ENCODE results near the gene ZNF892. TPM values are rescaled to one million over a fixed set of nuclear protein-coding genes. Genes with fewer than 3 reads are reported as not detected.

The ZNF892 gene
- total RNA-seq, 1 experiment from 2014 or later = 3.5 TPM

DNA sequence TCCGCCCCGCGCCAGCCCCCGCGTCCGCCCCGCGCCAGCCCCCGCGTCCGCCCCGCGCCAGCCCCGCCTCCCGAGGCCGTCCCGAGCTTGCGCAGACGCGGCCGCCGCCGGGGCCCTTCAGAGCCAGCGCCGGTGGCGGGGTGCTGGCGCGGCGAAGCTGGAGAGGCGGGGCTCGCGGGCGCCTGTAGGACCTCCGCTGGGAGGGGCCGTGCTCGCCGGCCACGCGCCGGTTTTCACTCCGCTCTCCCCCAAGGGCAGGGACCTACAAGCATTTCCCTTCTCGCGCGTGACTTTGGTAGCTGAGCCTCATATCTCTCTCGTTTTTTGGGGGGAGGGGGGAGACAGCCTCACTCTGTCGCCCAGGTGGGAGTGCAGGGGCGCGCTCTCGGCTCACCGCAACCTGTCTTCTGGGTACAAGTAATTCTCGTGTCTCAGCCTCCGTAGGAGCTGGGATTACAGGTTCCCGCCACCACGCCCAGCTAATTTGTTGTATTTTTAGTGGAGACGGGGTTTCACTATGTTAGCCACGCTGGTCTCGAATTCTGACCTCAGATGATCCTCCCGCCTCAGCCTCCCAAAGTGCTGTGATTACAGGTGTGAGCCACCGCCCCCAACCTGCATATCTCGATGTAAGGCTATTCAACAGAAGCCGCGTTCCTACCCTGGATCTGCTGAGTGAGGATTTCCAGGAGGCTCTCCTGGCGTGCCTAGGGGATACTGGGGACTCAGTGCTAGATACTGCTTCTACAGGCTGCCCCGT is 47.5 kb upstream of the ZNF892 start, which contains the start of gene ZNF514:
ZNF514 (minus strand) TSS at position 159 of the 760 bp plus-strand sequence. CDS start 6,595 bp downstream, outside the sequence.
- Histone ChIP-seq H3K27me3 (replicated peaks; ENCODE audit: control insufficient read depth, insufficient read depth, low read length) (no peaks in the 10 kb centered on the region), H3K36me3 (ENCODE audit: control insufficient read depth, insufficient read depth, low read length) (no peaks in the 10 kb centered on the region; the same call in 1 of the 2 replicates), H3K4me3 (ENCODE audit: low read depth, low read length) (peak within 1 kb of the TSS; percentile 76), H3K9me3 (0 out of 2 replicates have a peak, but pooled peaks cover 12% of the 10 kb centered on the region), H3K4me1 (0 out of 2 replicates have a peak, but pooled peaks cover 6% of the 10 kb centered on the region)
- TF ChIP-seq, protein P1, sequence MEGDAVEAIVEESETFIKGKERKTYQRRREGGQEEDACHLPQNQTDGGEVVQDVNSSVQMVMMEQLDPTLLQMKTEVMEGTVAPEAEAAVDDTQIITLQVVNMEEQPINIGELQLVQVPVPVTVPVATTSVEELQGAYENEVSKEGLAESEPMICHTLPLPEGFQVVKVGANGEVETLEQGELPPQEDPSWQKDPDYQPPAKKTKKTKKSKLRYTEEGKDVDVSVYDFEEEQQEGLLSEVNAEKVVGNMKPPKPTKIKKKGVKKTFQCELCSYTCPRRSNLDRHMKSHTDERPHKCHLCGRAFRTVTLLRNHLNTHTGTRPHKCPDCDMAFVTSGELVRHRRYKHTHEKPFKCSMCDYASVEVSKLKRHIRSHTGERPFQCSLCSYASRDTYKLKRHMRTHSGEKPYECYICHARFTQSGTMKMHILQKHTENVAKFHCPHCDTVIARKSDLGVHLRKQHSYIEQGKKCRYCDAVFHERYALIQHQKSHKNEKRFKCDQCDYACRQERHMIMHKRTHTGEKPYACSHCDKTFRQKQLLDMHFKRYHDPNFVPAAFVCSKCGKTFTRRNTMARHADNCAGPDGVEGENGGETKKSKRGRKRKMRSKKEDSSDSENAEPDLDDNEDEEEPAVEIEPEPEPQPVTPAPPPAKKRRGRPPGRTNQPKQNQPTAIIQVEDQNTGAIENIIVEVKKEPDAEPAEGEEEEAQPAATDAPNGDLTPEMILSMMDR (IDR thresholded peaks at IDR 0.05; ENCODE audit: insufficient read depth in 1 of 2, low read depth in 1 of 2, low read length in 1 of 2, severe bottlenecking in 1 of 2, unreplicated experiment in 1 of 2) = no peak
- peaks cover 8% of the 10 kb centered on the region for H3K4me1 Mint-ChIP-seq (ENCODE audit: low read depth, unreplicated experiment)
- peak within 1 kb of the TSS; percentile 85 for H3K4me3 Mint-ChIP-seq (ENCODE audit: unreplicated experiment)
- H3K27ac Mint-ChIP-seq (ENCODE audit: unreplicated experiment) = peak within 1 kb of the TSS; percentile 71
- peaks cover 15% of the 10 kb centered on the region for H3K36me3 Mint-ChIP-seq (ENCODE audit: insufficient read depth, unreplicated experiment)
- intact Hi-C loops (cut with micrococcal nuclease; ENCODE audit: unreplicated experiment) = loop anchor here (1.0 kb wide), 1 partner anchor 38 kb away; no protein-coding TSS in a partner anchor
- no peaks in the 10 kb centered on the region for H3K27me3 Mint-ChIP-seq (ENCODE audit: insufficient read depth, unreplicated experiment)
- no TSS peak for BruUV-seq (replicated peaks)
- peak; percentile 72 to 85 for DNase-seq
- CTCF ChIA-PET = interaction anchor here (1.0 kb wide), 1 partner anchor 72 kb away, joined by 3 read pairs; no protein-coding TSS in a partner anchor
- POLR2A ChIA-PET = no interaction called here
- no peaks in the 10 kb centered on the region for H3K9me3 Mint-ChIP-seq (ENCODE audit: unreplicated experiment)

DNA sequence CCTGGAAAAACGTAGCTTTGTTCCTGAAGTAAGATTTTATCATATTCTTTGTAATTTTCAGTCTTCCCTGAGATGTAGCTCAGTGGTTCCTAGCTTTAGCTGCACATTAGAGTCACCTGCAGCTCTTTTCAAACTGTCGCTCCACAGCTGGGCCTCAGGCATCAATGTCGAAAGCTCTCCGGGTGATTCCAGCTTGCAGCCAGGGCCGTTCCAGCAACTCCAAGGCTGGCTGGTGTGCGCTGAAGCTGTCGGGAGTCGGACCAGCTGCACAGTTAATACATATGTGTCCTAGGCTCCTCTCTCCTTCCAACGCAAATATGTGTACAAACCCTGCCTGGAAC is 42.3 kb upstream of the ZNF892 start:
- H3K27me3 ChIP-seq (replicated peaks; ENCODE audit: control insufficient read depth, insufficient read depth, low read length) = no peaks in the 10 kb centered on the region
- DNase-seq = no peak
- 0 out of 2 replicates have a peak, but pooled peaks cover 5% of the 10 kb centered on the region for H3K9me3 ChIP-seq
- H3K36me3 ChIP-seq (ENCODE audit: control insufficient read depth, insufficient read depth, low read length) = no peaks in the 10 kb centered on the region
- Mint-ChIP-seq H3K4me1 (ENCODE audit: low read depth, unreplicated experiment) (peaks cover 7% of the 10 kb centered on the region), H3K27ac (ENCODE audit: unreplicated experiment) (peak overlapping the region; percentile 97), H3K9me3 (ENCODE audit: unreplicated experiment) (no peaks in the 10 kb centered on the region), H3K27me3 (ENCODE audit: insufficient read depth, unreplicated experiment) (no peaks in the 10 kb centered on the region), H3K4me3 (ENCODE audit: unreplicated experiment) (peak overlapping the region; percentile 95), H3K36me3 (ENCODE audit: insufficient read depth, unreplicated experiment) (peaks cover 10% of the 10 kb centered on the region)
- H3K4me3 ChIP-seq (ENCODE audit: low read depth, low read length) = peak overlapping the region; percentile 89
- TF ChIP-seq, protein P1 (IDR thresholded peaks at IDR 0.05; ENCODE audit: insufficient read depth in 1 of 2, low read depth in 1 of 2, low read length in 1 of 2, severe bottlenecking in 1 of 2, unreplicated experiment in 1 of 2) = no peak
- ChIA-PET POLR2A (interaction anchor here (1.0 kb wide), 1 partner anchor 43 kb away, joined by 4 read pairs; no protein-coding TSS in a partner anchor), CTCF (interaction anchor here (0.6 to 1.2 kb wide), 3 partner anchors 44 to 89 kb away, joined by 3 to 7 read pairs (median 3); partner anchors contain the start of gene MRPS5)
- 0 out of 2 replicates have a peak, but pooled peaks cover 3% of the 10 kb centered on the region for H3K4me1 ChIP-seq
- intact Hi-C loops (cut with micrococcal nuclease; ENCODE audit: unreplicated experiment) = loop anchor here (1.0 to 2.0 kb wide), 3 partner anchors 42 to 88 kb away; partner anchors contain the start of gene ZNF892
- BruUV-seq (replicated peaks) = TSS peak; percentile 89

DNA sequence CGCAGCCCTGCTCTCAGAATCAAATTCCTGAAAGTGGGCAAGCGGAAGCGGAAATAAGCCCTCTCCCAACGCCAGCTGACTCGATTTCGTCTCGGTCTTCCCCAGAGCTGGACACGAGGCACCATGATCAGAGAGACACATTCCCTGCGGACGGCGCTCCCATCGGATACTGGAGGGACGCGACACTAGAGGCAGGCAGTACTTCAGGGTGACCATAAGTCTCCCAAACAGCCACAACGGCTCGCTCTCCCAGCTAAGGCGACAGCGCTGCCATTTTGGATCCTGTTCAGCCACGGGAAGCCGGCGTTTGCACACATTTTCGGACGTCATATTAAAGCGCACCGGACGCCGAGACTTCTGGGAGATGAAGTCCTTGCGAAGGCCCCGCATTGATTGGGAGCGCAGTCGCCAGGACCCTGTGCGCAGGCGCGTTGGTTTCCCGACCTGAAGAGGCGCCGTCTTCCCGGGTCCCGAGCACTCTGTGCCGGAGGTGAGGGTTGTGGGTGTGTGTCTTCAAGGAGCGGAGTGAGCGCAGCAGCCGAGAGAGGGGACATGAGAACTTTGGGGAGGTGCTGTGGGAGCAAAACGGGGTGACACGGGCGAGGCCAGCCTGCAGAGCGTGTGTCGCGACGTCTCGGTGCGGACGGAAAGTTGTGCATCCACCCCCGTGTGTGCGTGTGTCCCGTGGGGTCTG is 41.8 kb upstream of the ZNF892 start, which contains the start of gene ZNF2:
ZNF2 (plus strand) TSS at position 439 of the 694 bp plus-strand sequence. CDS start 10,418 bp downstream, outside the sequence.
- Histone ChIP-seq H3K4me1 (0 out of 2 replicates have a peak, but pooled peaks cover 3% of the 10 kb centered on the region), H3K27me3 (replicated peaks; ENCODE audit: control insufficient read depth, insufficient read depth, low read length) (no peaks in the 10 kb centered on the region), H3K9me3 (0 out of 2 replicates have a peak, but pooled peaks cover 5% of the 10 kb centered on the region), H3K36me3 (ENCODE audit: control insufficient read depth, insufficient read depth, low read length) (no peaks in the 10 kb centered on the region), H3K4me3 (ENCODE audit: low read depth, low read length) (peak within 1 kb of the TSS; percentile 89)
- TF ChIP-seq, protein P1 (IDR thresholded peaks at IDR 0.05; ENCODE audit: insufficient read depth in 1 of 2, low read depth in 1 of 2, low read length in 1 of 2, severe bottlenecking in 1 of 2, unreplicated experiment in 1 of 2) = no peak
- Mint-ChIP-seq H3K9me3 (ENCODE audit: unreplicated experiment) (no peaks in the 10 kb centered on the region), H3K4me1 (ENCODE audit: low read depth, unreplicated experiment) (peaks cover 7% of the 10 kb centered on the region), H3K27ac (ENCODE audit: unreplicated experiment) (peak within 1 kb of the TSS; percentile 97), H3K4me3 (ENCODE audit: unreplicated experiment) (peak within 1 kb of the TSS; percentile 95), H3K36me3 (ENCODE audit: insufficient read depth, unreplicated experiment) (peaks cover 10% of the 10 kb centered on the region), H3K27me3 (ENCODE audit: insufficient read depth, unreplicated experiment) (no peaks in the 10 kb centered on the region)
- CTCF ChIA-PET = interaction anchor here (0.6 to 1.2 kb wide), 3 partner anchors 44 to 90 kb away, joined by 3 to 7 read pairs (median 3); partner anchors contain the start of gene MRPS5
- peak; percentile 97 to 98 for DNase-seq
- no TSS peak for BruUV-seq (replicated peaks)
- intact Hi-C loops (cut with micrococcal nuclease; ENCODE audit: unreplicated experiment) = loop anchor here (1.0 to 2.0 kb wide), 3 partner anchors 41 to 89 kb away; partner anchors contain the start of gene ZNF892
- POLR2A ChIA-PET = interaction anchor here (1.0 kb wide), 1 partner anchor 43 kb away, joined by 4 read pairs; no protein-coding TSS in a partner anchor
